Transverse colon (tissue), 4 donors: ENCODE results near the gene RHOD. TPM values are rescaled to one million over a fixed set of nuclear protein-coding genes. Genes with fewer than 3 reads are reported as not detected.

ENCODE experiments used
- DNase-seq: peaks from one replicate; pipeline ENCODE4 v3.0.0-alpha.2; 2019
- H3K27ac ChIP-seq, 4 donors: fragments of 200-600 bp; sonication (generic); 2 replicates each; pipeline ENCODE4 v1.5.1; 2016 to 2018; ENCODE audit warnings: inconsistent platforms in 4 of 4
- H3K27me3 ChIP-seq: fragments of 200-600 bp; sonication (generic); 2 replicates; pipeline ENCODE4 v1.5.1; 2017; ENCODE audit warnings: inconsistent platforms
- H3K36me3 ChIP-seq, 4 donors: fragments of 200-600 bp; sonication (generic); 2 replicates each; pipeline ENCODE4 v1.5.1; 2017 to 2019; ENCODE audit warnings: inconsistent platforms in 4 of 4
- H3K4me1 ChIP-seq, 4 donors: fragments of 200-600 bp; sonication (generic); 2 replicates each; pipeline ENCODE4 v1.5.1; 2017 to 2020; ENCODE audit warnings: inconsistent platforms in 4 of 4
- H3K4me3 ChIP-seq, 4 donors: fragments of 200-600 bp; sonication (generic); 1 replicate in 1 of 4; 2 replicates in 3 of 4; pipeline versions ENCODE4 v1.5.1 to v1.6.1; 2017 to 2019; ENCODE audit warnings: inconsistent platforms in 4 of 4
- H3K9me3 ChIP-seq, 2 donors: fragments of 200-600 bp; sonication (generic); 2 replicates each; pipeline ENCODE4 v1.5.1; 2017 to 2019; ENCODE audit warnings: inconsistent platforms in 2 of 2
- CTCF ChIP-seq, 5 experiments: fragments of 200-600 bp in 3 of 5; fragments of 450-650 bp in 2 of 5; sonication (generic) in 3 of 5; IDR thresholded peaks; 1 replicate in 2 of 5; 2 replicates in 3 of 5; pipeline ENCODE4 v1.5.1; 2016 to 2017; ENCODE audit warnings: antibody characterized with exemption in 5 of 5, inconsistent platforms in 3 of 5, mild to moderate bottlenecking in 2 of 5, moderate library complexity in 1 of 5
- EP300 ChIP-seq: sonication (generic); formaldehyde crosslinking; IDR thresholded peaks from one replicate; pipeline ENCODE4 v1.6.1; 2017; ENCODE audit warnings: antibody characterized with exemption, low read depth
- POLR2A ChIP-seq: fragments of 450-650 bp; IDR thresholded peaks from one replicate; pipeline ENCODE4 v1.6.1; 2016; ENCODE audit warnings: antibody characterized with exemption, mild to moderate bottlenecking, moderate library complexity
- POLR2AphosphoS5 ChIP-seq, 3 donors: sonication (generic); formaldehyde crosslinking; IDR thresholded peaks; one replicate each; pipeline ENCODE4 v1.6.1; 2016; ENCODE audit warnings: antibody characterized with exemption in 3 of 3
- WGBS, 2 donors: methylation state at CpG; one replicate each; pipeline ENCODE4 v1.1.5; 2018; ENCODE audit warnings: low coverage in 1 of 2; 5-methylcytosine and 5-hydroxymethylcytosine counted together
- in situ Hi-C, 4 donors: fragments of 200-750 bp; cut with MboI; loops; one replicate each; pipeline versions ENCODE4 v1.15.0 to v1.15.1; 2017; ENCODE audit warnings: low sequenced_read_pairs in 3 of 4, low pct_ligation_motif_present in 1 of 4, low pct_unique_long_range_greater_than_20kb in 1 of 4
- intact Hi-C: fragments of 100-400 bp; cut with DNase I; formaldehyde crosslinking; loops from one replicate; pipeline ENCODE4 v1.15.1; 2023; ENCODE audit warnings: low total_unique reads
- total RNA-seq, 4 donors: library from RNA; depleted of rRNA; stranded (reverse); fragments of >200 nt; gene quantifications; one replicate each; pipeline ENCODE4 v1.1.0, GENCODE V29; 2016

RHOD gene
- total RNA-seq, 4 donors from 2014 or later = 1.2 to 54.6 (median 5.8) TPM

- no peak overlapping the region for H3K4me3 ChIP-seq
- no peak for TF ChIP-seq CTCF (IDR thresholded peaks at IDR 0.05)
- in situ Hi-C loops (loop anchor here in 1 of 4 donors (25.0 kb wide), 1 partner anchor 313 kb away; no protein-coding TSS in a partner anchor), intact Hi-C loops (no loop called here)
- no peaks in the 10 kb centered on the region for H3K36me3 ChIP-seq
- H3K27ac ChIP-seq = no peak overlapping the region
- 20 to 62% methylated on average over 1 of the region's 1 CpG for WGBS, 2 donors
- H3K27me3 ChIP-seq = peaks cover 38% of the 10 kb centered on the region
- H3K4me1 ChIP-seq = peaks cover 7 to 20% (median 16%) of the 10 kb centered on the region in 4 donors
- H3K9me3 ChIP-seq = no peaks in the 10 kb centered on the region
- DNase-seq = no peak
Observed at GRCh38 chr11:67024966-67025365, 31.7 kb upstream of the RHOD start.

DNA sequence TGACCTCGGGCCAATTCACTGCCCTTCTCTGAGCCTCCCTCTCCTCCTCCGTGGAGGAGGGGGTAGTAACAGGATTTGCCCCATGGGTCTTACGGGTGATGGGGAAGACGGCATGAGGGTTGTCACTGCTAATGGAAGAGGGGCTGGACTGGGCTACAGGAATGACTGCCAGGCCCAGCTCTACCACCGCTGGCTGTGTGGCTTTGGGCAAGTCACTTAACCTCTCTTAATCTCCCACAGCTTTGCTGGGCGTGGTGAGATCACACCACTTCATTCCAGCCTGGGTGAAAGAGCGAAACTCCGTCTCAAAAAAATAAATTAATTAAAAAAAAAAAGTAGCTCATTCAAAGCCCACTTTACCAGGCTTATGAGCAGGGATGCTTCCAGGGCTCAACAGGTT lies 30.9 kb upstream of the RHOD start:
- Histone ChIP-seq H3K27me3 (peaks cover 38% of the 10 kb centered on the region), H3K36me3 (no peaks in the 10 kb centered on the region), H3K27ac (no peak overlapping the region), H3K4me1 (peaks cover 7 to 20% (median 16%) of the 10 kb centered on the region in 4 donors), H3K4me3 (no peak overlapping the region), H3K9me3 (no peaks in the 10 kb centered on the region)
- in situ Hi-C loops = no loop called here
- no peak for DNase-seq
- WGBS, 2 donors = 76 to 96% methylated on average over 3 to 8 of the region's 8 CpGs
- TF ChIP-seq POLR2A (no peak), POLR2AphosphoS5 (IDR thresholded peaks at IDR 0.05) (no peak), CTCF (IDR thresholded peaks at IDR 0.05) (no peak), EP300 (no peak)
- intact Hi-C loops = no loop called here

- H3K36me3 ChIP-seq = no peaks in the 10 kb centered on the region
- in situ Hi-C loops (no loop called here), intact Hi-C loops (no loop called here)
- H3K27ac ChIP-seq = no peak overlapping the region
- no peaks in the 10 kb centered on the region for H3K9me3 ChIP-seq
- 83% methylated on average over 5 of the region's 5 CpGs; no CpG with 5 or more reads in 1 of the 2 donors for WGBS, 2 donors
- DNase-seq = no peak
- peaks cover 38% of the 10 kb centered on the region for H3K27me3 ChIP-seq
- H3K4me1 ChIP-seq = peaks cover 7 to 19% (median 16%) of the 10 kb centered on the region in 4 donors
- H3K4me3 ChIP-seq = no peak overlapping the region
- TF ChIP-seq POLR2A (no peak), CTCF (IDR thresholded peaks at IDR 0.05) (no peak), POLR2AphosphoS5 (IDR thresholded peaks at IDR 0.05) (no peak), EP300 (no peak)
Observed at GRCh38 chr11:67026941-67027340, 29.7 kb upstream of the RHOD start.

GRCh38 chr11:67027483-67027930 lies 29.1 kb upstream of the RHOD start:
- H3K9me3 ChIP-seq = no peaks in the 10 kb centered on the region
- H3K4me1 ChIP-seq = peaks cover 7 to 14% (median 12%) of the 10 kb centered on the region in 4 donors
- in situ Hi-C loops = no loop called here
- H3K27me3 ChIP-seq = peaks cover 33% of the 10 kb centered on the region
- intact Hi-C loops = no loop called here
- DNase-seq = no peak
- no peak overlapping the region for H3K4me3 ChIP-seq
- WGBS, 2 donors = 78 to 86% methylated on average over 2 to 12 of the region's 12 CpGs
- H3K36me3 ChIP-seq = no peaks in the 10 kb centered on the region
- TF ChIP-seq CTCF (IDR thresholded peaks at IDR 0.05) (no peak), EP300 (no peak), POLR2AphosphoS5 (IDR thresholded peaks at IDR 0.05) (no peak), POLR2A (no peak)
- H3K27ac ChIP-seq = no peak overlapping the region
